RWPE2 (cell line): Measurements from ENCODE around the gene CHD6.
A peak's percentile ranks its signal among the peaks of the same experiment; 100 is the strongest.

Experiments used
- ATAC-seq: fragments of 200-7000 bp; cut with Tn5 transposase; 3 replicates; pipeline ENCODE4 v1.9.1; 2021; ENCODE audit warnings: low read depth
- DNase-seq: peaks from one replicate; pipeline ENCODE4 v3.0.0-alpha.2; 2020; ENCODE audit warnings: low spot score
- H3K27ac ChIP-seq: fragments of 450-650 bp; 2 replicates; pipeline ENCODE4 v1.5.1; 2017; ENCODE audit warnings: mild to moderate bottlenecking; ENCODE audit not compliant: poor library complexity, severe bottlenecking
- H3K27me3 ChIP-seq: fragments of 250-450 bp; sonication (Bioruptor Pico); 2 replicates; pipeline ENCODE4 v1.5.1; 2021; ENCODE audit warnings: mild to moderate bottlenecking, moderate library complexity; ENCODE audit not compliant: insufficient read depth, poor library complexity, severe bottlenecking
- H3K36me3 ChIP-seq: fragments of 250-450 bp; sonication (Bioruptor Pico); 2 replicates; pipeline ENCODE4 v1.5.1; 2020; ENCODE audit warnings: low read depth, mild to moderate bottlenecking, moderate library complexity
- H3K4me1 ChIP-seq: fragments of 250-450 bp; sonication (Bioruptor Pico); 2 replicates; pipeline ENCODE4 v1.5.1; 2021; ENCODE audit warnings: mild to moderate bottlenecking, moderate library complexity; ENCODE audit not compliant: insufficient read depth, poor library complexity, severe bottlenecking
- H3K4me3 ChIP-seq: fragments of 250-450 bp; sonication (Bioruptor Pico); 2 replicates; pipeline ENCODE4 v1.5.1; 2021; ENCODE audit warnings: mild to moderate bottlenecking, moderate library complexity; ENCODE audit not compliant: severe bottlenecking
- H3K9me3 ChIP-seq: fragments of 250-450 bp; sonication (Bioruptor Pico); 2 replicates; pipeline ENCODE4 v1.5.1; 2021; ENCODE audit warnings: mild to moderate bottlenecking, moderate library complexity; ENCODE audit not compliant: severe bottlenecking
- CTCF ChIP-seq: fragments of 450-650 bp; IDR thresholded peaks from one replicate; pipeline ENCODE4 v1.5.1; 2017; ENCODE audit warnings: mild to moderate bottlenecking, moderate library complexity; ENCODE audit not compliant: poor library complexity, severe bottlenecking

The CHD6 gene

DNA sequence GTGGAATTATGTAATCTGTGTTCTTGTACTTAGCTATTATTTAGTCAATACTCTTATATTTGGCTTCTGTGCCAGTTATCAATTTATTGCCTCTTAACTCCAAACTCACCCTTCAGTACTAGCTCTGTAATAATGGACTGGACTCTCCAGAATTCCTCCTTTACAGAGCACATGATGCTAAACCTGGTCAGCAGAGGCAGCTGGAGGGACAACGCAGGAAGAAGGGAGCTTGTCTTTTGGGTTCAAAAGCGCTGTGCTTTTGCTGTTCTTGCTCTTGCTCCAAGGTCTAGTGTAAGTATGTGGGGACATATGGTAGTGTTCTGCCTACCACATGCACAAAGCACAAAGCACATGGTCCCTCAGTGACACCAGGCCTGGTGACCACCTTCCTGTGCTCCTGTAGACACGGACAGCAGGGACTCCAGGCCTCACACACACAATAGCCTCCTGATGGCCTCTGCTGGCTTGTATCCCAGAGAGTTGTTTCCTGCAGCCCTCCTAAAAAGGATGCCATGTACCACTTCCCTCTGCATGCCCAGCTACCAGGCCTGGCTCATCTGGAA, 46.1 kb downstream of the CHD6 start:
- H3K36me3 ChIP-seq, result no peaks in the 10 kb centered on the region
- no peaks in the 10 kb centered on the region for H3K27me3 ChIP-seq
- peaks cover 2% of the 10 kb centered on the region for H3K4me1 ChIP-seq
- peak; percentile 45 for TF ChIP-seq CTCF
- no peak overlapping the region for H3K4me3 ChIP-seq
- DNase-seq (no peak), ATAC-seq (no peak)
- H3K9me3 ChIP-seq, result no peaks in the 10 kb centered on the region
- no peak overlapping the region for H3K27ac ChIP-seq

GRCh38 chr20:41571006-41571405, 47.2 kb downstream of the CHD6 start:
- no peak for ATAC-seq
- peaks cover 2% of the 10 kb centered on the region for H3K4me1 ChIP-seq

DNA sequence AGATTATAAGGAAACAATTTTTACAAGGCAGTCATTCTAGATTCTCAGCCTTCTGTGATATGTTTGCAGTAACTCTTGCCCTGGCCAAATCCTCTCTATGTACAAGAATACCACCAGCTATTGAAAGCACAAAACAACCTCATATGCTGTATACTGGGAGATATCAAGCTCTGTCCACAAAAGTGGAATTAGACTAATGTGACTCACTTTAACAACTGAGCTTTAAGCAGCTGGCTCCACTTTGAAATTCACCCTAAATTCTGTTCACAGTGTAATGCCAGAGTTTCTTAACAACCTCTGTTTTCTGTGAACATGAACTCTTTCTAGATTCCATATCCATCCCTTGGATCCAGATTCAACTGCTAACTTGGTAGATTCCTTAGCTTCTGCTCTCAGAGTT, 47.6 kb downstream of the CHD6 start:
- ATAC-seq (0 out of 3 replicates have a peak, but pooled peaks have one; percentile 14), DNase-seq (no peak)
- Histone ChIP-seq H3K4me1 (peaks cover 2% of the 10 kb centered on the region), H3K36me3 (no peaks in the 10 kb centered on the region), H3K27ac (no peak overlapping the region), H3K27me3 (no peaks in the 10 kb centered on the region), H3K9me3 (no peaks in the 10 kb centered on the region), H3K4me3 (no peak overlapping the region)
- no peak for TF ChIP-seq CTCF

More at GRCh38 chr20:41571006-41571405, 47.2 kb downstream of the CHD6 start:
- no peaks in the 10 kb centered on the region for H3K27me3 ChIP-seq
- no peak overlapping the region for H3K27ac ChIP-seq
- H3K36me3 ChIP-seq, result no peaks in the 10 kb centered on the region
- TF ChIP-seq CTCF, result no peak
- no peak for DNase-seq
- H3K4me3 ChIP-seq, result no peak overlapping the region
- H3K9me3 ChIP-seq, result no peaks in the 10 kb centered on the region

DNA sequence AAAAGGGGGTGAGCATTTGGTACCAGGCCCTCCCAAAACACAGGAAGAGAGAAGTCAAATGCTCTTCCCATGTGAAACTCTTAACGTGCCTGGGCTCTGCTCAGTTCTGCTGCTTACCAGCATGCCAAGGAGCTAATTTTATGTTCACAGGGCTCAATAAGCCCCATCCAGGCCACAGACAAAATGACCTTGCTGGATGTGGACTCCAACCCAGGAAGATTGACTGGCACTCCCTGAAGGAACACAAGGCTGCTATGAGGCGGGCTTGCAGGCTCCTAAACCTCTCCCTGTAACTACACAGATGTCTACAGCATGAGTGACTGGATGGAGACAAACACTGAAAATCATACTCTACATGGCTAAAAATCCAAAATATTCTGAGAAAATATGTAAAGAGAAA, 50.6 kb downstream of the CHD6 start:
- DNase-seq, result no peak
- no peak overlapping the region for H3K4me3 ChIP-seq
- no peak overlapping the region for H3K27ac ChIP-seq
- no peak for TF ChIP-seq CTCF
- no peaks in the 10 kb centered on the region for H3K27me3 ChIP-seq
- H3K4me1 ChIP-seq, result no peaks in the 10 kb centered on the region
- no peak for ATAC-seq
- no peaks in the 10 kb centered on the region for H3K36me3 ChIP-seq
- H3K9me3 ChIP-seq, result no peaks in the 10 kb centered on the region

- no peak overlapping the region for H3K4me3 ChIP-seq
- H3K27me3 ChIP-seq, result no peaks in the 10 kb centered on the region
- ATAC-seq (no peak), DNase-seq (no peak)
- no peaks in the 10 kb centered on the region for H3K9me3 ChIP-seq
- no peak for TF ChIP-seq CTCF
- H3K36me3 ChIP-seq, result no peaks in the 10 kb centered on the region
- no peaks in the 10 kb centered on the region for H3K4me1 ChIP-seq
- no peak overlapping the region for H3K27ac ChIP-seq
These were observed 51.2 kb downstream of the CHD6 start for GRCh38 chr20:41566896-41567527.
